ENCODE results near the gene AK5. TPM values are rescaled to one million over a fixed set of nuclear protein-coding genes. Genes with fewer than 3 reads are reported as not detected.
"Not testable (repeated sequence)": the region's sequence is repeated elsewhere in the genome, so short reads cannot be mapped to it uniquely, and the experiment has no call there.

The AK5 gene
- total RNA-seq, 4 donors from 2014 or later: 0.17 to 1.6 (median 0.56) TPM; not detected in 1

DNA sequence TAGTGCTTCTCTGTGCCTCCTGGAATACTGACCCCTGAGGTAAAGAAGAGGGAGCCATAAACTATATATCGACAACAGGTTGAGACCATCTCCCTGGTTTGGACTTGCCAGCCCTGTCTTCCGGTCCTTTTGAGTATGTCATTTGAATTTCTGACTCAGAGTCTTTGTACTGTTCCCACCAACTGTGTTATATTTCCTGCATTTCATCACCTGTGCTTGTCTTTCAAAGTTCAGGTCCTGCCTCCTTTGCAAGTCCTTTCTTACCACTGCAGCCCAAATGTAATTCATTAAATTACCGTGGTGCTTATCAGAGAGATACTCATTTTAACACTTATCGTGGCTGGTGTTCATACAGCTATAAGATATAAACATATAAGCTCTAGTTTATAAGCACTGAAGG is 10.7 kb downstream of the AK5 start:
- Histone ChIP-seq H3K27me3 (no peaks in the 10 kb centered on the region), H3K4me1 (no peaks in the 10 kb centered on the region), H3K27ac (no peak overlapping the region), H3K9me3 (no peaks in the 10 kb centered on the region), H3K4me3 (replicated peaks in 1 of 3) (no peak overlapping the region), H3K36me3 (no peaks in the 10 kb centered on the region)
- TF ChIP-seq POLR2A (IDR thresholded peaks at IDR 0.05): no peak
- TF ChIP-seq, protein P1, sequence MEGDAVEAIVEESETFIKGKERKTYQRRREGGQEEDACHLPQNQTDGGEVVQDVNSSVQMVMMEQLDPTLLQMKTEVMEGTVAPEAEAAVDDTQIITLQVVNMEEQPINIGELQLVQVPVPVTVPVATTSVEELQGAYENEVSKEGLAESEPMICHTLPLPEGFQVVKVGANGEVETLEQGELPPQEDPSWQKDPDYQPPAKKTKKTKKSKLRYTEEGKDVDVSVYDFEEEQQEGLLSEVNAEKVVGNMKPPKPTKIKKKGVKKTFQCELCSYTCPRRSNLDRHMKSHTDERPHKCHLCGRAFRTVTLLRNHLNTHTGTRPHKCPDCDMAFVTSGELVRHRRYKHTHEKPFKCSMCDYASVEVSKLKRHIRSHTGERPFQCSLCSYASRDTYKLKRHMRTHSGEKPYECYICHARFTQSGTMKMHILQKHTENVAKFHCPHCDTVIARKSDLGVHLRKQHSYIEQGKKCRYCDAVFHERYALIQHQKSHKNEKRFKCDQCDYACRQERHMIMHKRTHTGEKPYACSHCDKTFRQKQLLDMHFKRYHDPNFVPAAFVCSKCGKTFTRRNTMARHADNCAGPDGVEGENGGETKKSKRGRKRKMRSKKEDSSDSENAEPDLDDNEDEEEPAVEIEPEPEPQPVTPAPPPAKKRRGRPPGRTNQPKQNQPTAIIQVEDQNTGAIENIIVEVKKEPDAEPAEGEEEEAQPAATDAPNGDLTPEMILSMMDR (IDR thresholded peaks at IDR 0.05): no peak
- intact Hi-C loops (cut with DNase I): no loop called here
- 73 to 95% methylated on average over 4 of the region's 4 CpGs for WGBS, 2 donors
- no peak for DNase-seq

DNA sequence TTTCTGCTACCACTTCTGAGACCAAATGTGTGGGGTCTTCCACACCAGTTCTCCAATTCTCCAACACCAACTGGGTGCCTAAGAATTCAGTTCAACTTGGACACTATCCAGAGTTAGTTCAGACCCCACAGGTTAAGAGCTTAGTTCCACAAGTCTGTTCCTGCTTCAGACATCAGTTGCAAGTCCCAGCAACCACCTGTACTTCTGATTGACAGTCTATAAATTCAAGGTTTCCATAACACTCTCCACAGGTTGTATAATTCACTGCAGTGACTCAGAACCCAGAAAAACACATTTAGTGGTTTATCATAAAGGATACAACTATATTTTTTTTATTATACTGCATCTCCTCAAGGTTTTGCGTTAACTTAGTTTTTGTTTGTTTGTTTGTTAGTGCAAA is 18.7 kb downstream of the AK5 start:
- Histone ChIP-seq H3K27ac (no peak overlapping the region), H3K4me3 (replicated peaks in 1 of 3) (no peak overlapping the region), H3K36me3 (no peaks in the 10 kb centered on the region), H3K9me3 (no peaks in the 10 kb centered on the region), H3K27me3 (no peaks in the 10 kb centered on the region), H3K4me1 (no peaks in the 10 kb centered on the region)
- TF ChIP-seq POLR2A (IDR thresholded peaks at IDR 0.05): no peak
- TF ChIP-seq, protein P1 (IDR thresholded peaks at IDR 0.05): no peak
- WGBS, 2 donors: 96 to 98% methylated on average over 1 of the region's 1 CpG
- no peak for DNase-seq
- intact Hi-C loops (cut with DNase I): no loop called here

DNA sequence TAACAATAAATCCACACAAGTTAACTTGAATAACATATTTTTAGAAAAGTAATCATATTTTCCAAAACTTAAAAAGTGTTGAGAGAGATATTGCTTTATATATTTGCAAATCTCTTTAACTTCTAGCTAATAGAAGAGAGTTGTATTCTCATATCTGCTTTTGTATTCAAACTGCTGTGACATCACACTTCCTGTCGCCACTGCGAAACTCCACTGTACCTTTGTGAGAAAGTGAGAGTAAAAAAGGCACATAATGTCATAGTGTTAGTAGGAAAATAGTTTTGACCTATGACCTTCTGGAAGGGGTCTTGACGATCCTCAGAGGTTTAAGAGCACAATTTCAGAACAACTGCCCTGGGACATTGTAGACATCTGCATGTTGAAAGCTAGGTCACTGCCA is 21.6 kb downstream of the AK5 start:
- no peak overlapping the region for H3K27ac ChIP-seq
- intact Hi-C loops (cut with DNase I): no loop called here
- H3K4me3 ChIP-seq (replicated peaks in 1 of 3): no peak overlapping the region
- WGBS, 2 donors: 58 to 65% methylated on average over 3 of the region's 3 CpGs
- no peaks in the 10 kb centered on the region for H3K4me1 ChIP-seq
- DNase-seq: no peak
- TF ChIP-seq, protein P1 (IDR thresholded peaks at IDR 0.05): no peak
- no peak for TF ChIP-seq POLR2A (IDR thresholded peaks at IDR 0.05)
- H3K9me3 ChIP-seq: no peaks in the 10 kb centered on the region
- H3K27me3 ChIP-seq: no peaks in the 10 kb centered on the region
- no peaks in the 10 kb centered on the region for H3K36me3 ChIP-seq

DNA sequence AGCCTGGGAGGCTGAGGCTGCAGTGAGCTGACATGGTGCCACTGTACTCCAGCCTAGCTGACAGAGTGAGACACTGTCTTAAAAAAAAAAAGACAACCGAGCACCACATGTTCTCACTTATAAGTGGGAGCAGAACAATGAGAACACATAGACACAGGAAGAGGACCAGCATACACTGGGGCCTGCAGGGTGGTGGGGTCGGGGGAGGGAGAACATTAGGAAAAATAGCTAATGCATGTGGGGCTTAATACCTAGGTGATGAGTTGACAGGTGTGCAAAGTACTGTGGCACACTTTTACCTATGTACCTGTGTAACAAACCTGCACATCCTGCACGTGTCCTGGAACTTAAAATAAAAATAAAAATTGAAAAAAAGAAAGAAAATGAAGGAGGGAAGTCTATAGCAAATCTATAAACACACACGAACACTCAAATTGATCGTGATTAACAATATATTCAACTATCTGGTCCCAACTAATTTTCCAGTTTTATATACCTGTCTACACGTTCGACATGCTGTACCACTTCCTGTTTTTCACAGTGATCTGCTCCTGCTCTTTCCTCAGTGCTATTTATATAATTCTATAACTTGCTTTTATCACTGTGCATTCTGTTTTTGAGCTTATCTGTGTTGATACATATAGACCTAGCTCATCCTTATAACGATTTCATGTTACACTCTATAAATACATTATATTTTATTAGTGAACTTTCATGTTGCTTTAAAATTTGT is 27.2 kb downstream of the AK5 start:
- Histone ChIP-seq H3K4me1 (no peaks in the 10 kb centered on the region), H3K27me3 (no peaks in the 10 kb centered on the region), H3K27ac (no peak overlapping the region), H3K4me3 (replicated peaks in 1 of 3) (no peak overlapping the region), H3K36me3 (no peaks in the 10 kb centered on the region), H3K9me3 (no peaks in the 10 kb centered on the region)
- intact Hi-C loops (cut with DNase I): no loop called here
- 58 to 64% methylated on average over 8 of the region's 8 CpGs for WGBS, 2 donors
- no peak for DNase-seq
- no peak for TF ChIP-seq POLR2A (IDR thresholded peaks at IDR 0.05)
- TF ChIP-seq, protein P1 (IDR thresholded peaks at IDR 0.05): no peak

DNA sequence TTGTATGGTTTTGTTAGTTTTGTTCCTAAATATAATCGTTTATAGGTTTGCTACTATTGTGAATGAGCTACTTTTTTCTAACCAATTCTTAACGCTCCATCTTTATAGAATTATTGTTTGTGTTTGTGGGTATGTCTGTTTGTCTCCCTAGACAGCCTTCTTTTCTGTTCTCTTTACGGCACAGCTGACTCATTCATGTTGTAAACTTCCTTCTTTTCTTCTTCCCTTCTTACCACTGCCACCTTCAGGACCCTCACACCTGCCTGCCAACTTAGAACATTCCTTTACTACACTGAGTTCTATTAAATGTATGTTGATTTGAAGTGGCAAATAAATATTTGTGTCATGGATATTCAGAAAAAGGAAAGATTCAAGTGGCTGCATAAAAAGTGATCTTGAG is 29.1 kb downstream of the AK5 start:
- Histone ChIP-seq H3K4me3 (replicated peaks in 1 of 3) (no peak overlapping the region), H3K27ac (no peak overlapping the region), H3K4me1 (no peaks in the 10 kb centered on the region), H3K27me3 (no peaks in the 10 kb centered on the region), H3K9me3 (no peaks in the 10 kb centered on the region), H3K36me3 (no peaks in the 10 kb centered on the region)
- 87 to 88% methylated on average over 3 of the region's 3 CpGs for WGBS, 2 donors
- DNase-seq: no peak
- intact Hi-C loops (cut with DNase I): no loop called here
- TF ChIP-seq, protein P1 (IDR thresholded peaks at IDR 0.05): no peak
- no peak for TF ChIP-seq POLR2A (IDR thresholded peaks at IDR 0.05)

DNA sequence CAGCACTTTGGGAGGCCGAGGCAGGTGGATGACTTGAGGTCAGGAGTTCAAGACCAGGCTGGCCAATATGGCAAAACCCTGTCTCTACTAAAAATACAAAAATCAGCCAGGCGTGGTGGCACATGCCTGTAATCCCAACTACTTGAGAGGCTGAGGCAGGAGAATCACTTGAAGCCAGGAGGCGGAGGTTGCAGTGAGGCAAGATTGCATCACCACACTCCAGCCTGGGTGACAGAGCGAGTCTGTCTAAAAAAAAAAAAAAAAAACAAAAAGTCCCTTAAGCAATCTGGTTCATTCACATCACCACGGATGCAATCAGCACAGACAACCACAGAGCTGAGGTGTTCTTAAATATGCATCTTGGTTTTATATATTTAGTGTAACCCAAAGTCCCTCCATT is 30.5 kb downstream of the AK5 start:
- H3K4me3 ChIP-seq (replicated peaks in 1 of 3); intact Hi-C loops (cut with DNase I); H3K36me3 ChIP-seq; H3K9me3 ChIP-seq; H3K27me3 ChIP-seq; DNase-seq; H3K4me1 ChIP-seq; H3K27ac ChIP-seq: not testable (repeated sequence)
- 46 to 51% methylated on average over 5 of the region's 5 CpGs for WGBS, 2 donors
